Endothelial cell of umbilical vein (primary cell): ENCODE data around the gene ZP4. TPM values are rescaled to one million over a fixed set of nuclear protein-coding genes. Genes with fewer than 3 reads are reported as not detected.

Source experiments
- BruUV-seq: library from RNA; stranded (reverse); fragments of 400-500 nt; replicated peaks from 2 replicates; lab custom pipeline; 2021; lab: Mats Ljungman, UMichigan
- CTCF ChIA-PET: fragments of 300-600, 350-600 bp; sonication (Branson Sonifier 250); formaldehyde crosslinking; loops from one replicate; lab custom pipeline; 2021; ENCODE audit warnings: antibody characterized with exemption, inconsistent platforms; lab: Charles Lee
- POLR2A ChIA-PET: fragments of 300-600, 350-600 bp; sonication (Branson Sonifier 250); formaldehyde crosslinking; loops from one replicate; lab custom pipeline; 2021; ENCODE audit warnings: antibody characterized with exemption, inconsistent platforms; lab: Charles Lee
- DNase-seq: peaks from one replicate; pipeline ENCODE4 v3.0.0-alpha.2; 2011; ENCODE audit warnings: low read depth, low spot score
- FAIRE-seq: peaks from 2 replicates; lab custom pipeline; 2011; peaks lifted over from hg19 to GRCh38; lab: Jason Lieb, UNC
- H2AFZ ChIP-seq: 2 replicates; pipeline ENCODE4 v1.6.0; 2012; ENCODE audit warnings: low read depth, low read length, control low read depth, inconsistent platforms
- H3K27ac ChIP-seq: 2 replicates; pipeline ENCODE4 v1.5.1; 2011; ENCODE audit warnings: low read depth, mild to moderate bottlenecking, control low read depth, low read length, moderate library complexity; ENCODE audit not compliant: insufficient read depth
- H3K27me3 ChIP-seq, 2 experiments: 2 replicates each; pipeline versions ENCODE4 v1.6.0 to v1.6.1; 2011; ENCODE audit warnings: low read length in 2 of 2, mixed read lengths in 1 of 2; ENCODE audit not compliant: control insufficient read depth in 2 of 2, insufficient read depth in 2 of 2
- H3K36me3 ChIP-seq, 2 experiments: 2 replicates in 1 of 2; 3 replicates in 1 of 2; pipeline ENCODE4 v1.5.1; 2011; ENCODE audit warnings: low read length in 2 of 2, mild to moderate bottlenecking in 1 of 2, moderate library complexity in 1 of 2; ENCODE audit not compliant: control insufficient read depth in 2 of 2, insufficient read depth in 2 of 2; ENCODE audit errors: extremely low read depth in 1 of 2
- H3K4me1 ChIP-seq: 3 replicates; pipeline ENCODE4 v1.5.1; 2011; ENCODE audit warnings: mild to moderate bottlenecking, low read length; ENCODE audit not compliant: control insufficient read depth, insufficient read depth; ENCODE audit errors: extremely low read depth
- H3K4me2 ChIP-seq: 2 replicates; pipeline ENCODE4 v1.6.1; 2011; ENCODE audit warnings: low read length, control low read depth, mixed read lengths; ENCODE audit not compliant: insufficient read depth
- H3K4me3 ChIP-seq, 3 experiments: fragments of 200-600 bp in 1 of 3; sonication (generic), shearing (Covaris generic) in 1 of 3; replicated peaks in 1 of 3; 2 replicates each; pipeline ENCODE4 v1.5.1; 2011 to 2016; ENCODE audit warnings: control low read depth in 3 of 3, low read length in 3 of 3, mild to moderate bottlenecking in 2 of 3, inconsistent platforms in 1 of 3, low read depth in 1 of 3, moderate library complexity in 1 of 3; ENCODE audit not compliant: insufficient read depth in 1 of 3
- H3K79me2 ChIP-seq: 2 replicates; pipeline ENCODE4 v1.6.0; 2012; ENCODE audit warnings: low read length, inconsistent platforms; ENCODE audit not compliant: control insufficient read depth, insufficient read depth
- H3K9ac ChIP-seq: replicated peaks from 2 replicates; pipeline ENCODE3; 2011; ENCODE audit warnings: low read length, control low read depth; ENCODE audit not compliant: insufficient read depth; ENCODE audit errors: extremely low read depth
- H3K9me1 ChIP-seq: replicated peaks from 3 replicates; pipeline ENCODE4 v1.6.0; 2011; ENCODE audit warnings: mild to moderate bottlenecking, low read length; ENCODE audit not compliant: control insufficient read depth, insufficient read depth; ENCODE audit errors: extremely low read depth
- H3K9me3 ChIP-seq: replicated peaks from 2 replicates; pipeline ENCODE4 v1.5.1; 2012; ENCODE audit warnings: low read length, inconsistent platforms; ENCODE audit not compliant: control insufficient read depth, insufficient read depth
- H4K20me1 ChIP-seq: replicated peaks from 2 replicates; pipeline ENCODE3; 2011; ENCODE audit warnings: mild to moderate bottlenecking, low read length; ENCODE audit not compliant: control insufficient read depth, insufficient read depth; ENCODE audit errors: extremely low read depth
- EZH2 ChIP-seq: IDR thresholded peaks from 2 replicates; pipeline ENCODE4 v1.6.1; 2012; ENCODE audit warnings: borderline replicate concordance, low read depth, mild to moderate bottlenecking, moderate library complexity, low read length, inconsistent platforms; ENCODE audit not compliant: severe bottlenecking
- FOS ChIP-seq: IDR thresholded peaks from 2 replicates; pipeline ENCODE4 v1.6.1; 2011; ENCODE audit warnings: mild to moderate bottlenecking, low read length, moderate library complexity, borderline replicate concordance; ENCODE audit not compliant: insufficient read depth
- GATA2 ChIP-seq: IDR thresholded peaks from 2 replicates; pipeline ENCODE4 v1.7.0; 2011; ENCODE audit warnings: low read depth, mild to moderate bottlenecking, moderate library complexity, mixed read lengths, low read length; ENCODE audit not compliant: insufficient read length, insufficient read depth
- JUN ChIP-seq: IDR thresholded peaks from 2 replicates; pipeline ENCODE4 v1.6.1; 2011; ENCODE audit warnings: borderline replicate concordance, low read depth; ENCODE audit not compliant: insufficient read length, insufficient read depth
- MYC ChIP-seq: IDR thresholded peaks from one replicate; pipeline ENCODE4 v1.6.1; 2011; ENCODE audit warnings: mild to moderate bottlenecking, low read depth, low read length
- POLR2A ChIP-seq: IDR thresholded peaks from 2 replicates; pipeline ENCODE4 v1.6.1; 2012; ENCODE audit warnings: low read depth, mild to moderate bottlenecking, control low read depth, low read length
- dilution Hi-C: fragments of 300-500 bp; cut with MboI; formaldehyde crosslinking; loops from one replicate; pipeline ENCODE4 v1.15.0; 2019; ENCODE audit warnings: low sequenced_read_pairs; ENCODE audit not compliant: extremely low pct_ligation_motif_present
- intact Hi-C: fragments of 100-400 bp; cut with micrococcal nuclease; formaldehyde crosslinking; loops from one replicate; pipeline ENCODE4 v1.10.0; 2022
- polyA plus RNA-seq, 4 experiments: library from polyadenylated mRNA; depleted of rRNA in 3 of 4; stranded (reverse) in 3 of 4; unstranded in 1 of 4; fragments of >200 nt; gene quantifications; 2 replicates each; pipeline versions ENCODE4 v1.2.1 to v1.2.3, GENCODE V29; 2011 to 2012; ENCODE audit warnings: missing spikeins in 1 of 4
- total RNA-seq: library from RNA; stranded (reverse); gene quantifications from 2 replicates; pipeline ENCODE4 v1.2.3, GENCODE V29; 2021
- TF ChIP-seq, protein P1 (sequence below), 2 donors: IDR thresholded peaks; 1 replicate in 1 of 2; 2 replicates in 1 of 2; pipeline ENCODE4 v1.5.1; 2011; ENCODE audit warnings: low read length in 2 of 2, mild to moderate bottlenecking in 2 of 2, moderate library complexity in 2 of 2, control low read depth in 1 of 2, inconsistent platforms in 1 of 2, low read depth in 1 of 2; ENCODE audit not compliant: insufficient read depth in 1 of 2; ENCODE audit errors: extremely low read depth in 1 of 2

ZP4 gene
- total and polyA plus RNA-seq, 2 donors (not counting 3 experiments of a cell fraction or from before 2014, with no cell fraction given) = not detected

DNA sequence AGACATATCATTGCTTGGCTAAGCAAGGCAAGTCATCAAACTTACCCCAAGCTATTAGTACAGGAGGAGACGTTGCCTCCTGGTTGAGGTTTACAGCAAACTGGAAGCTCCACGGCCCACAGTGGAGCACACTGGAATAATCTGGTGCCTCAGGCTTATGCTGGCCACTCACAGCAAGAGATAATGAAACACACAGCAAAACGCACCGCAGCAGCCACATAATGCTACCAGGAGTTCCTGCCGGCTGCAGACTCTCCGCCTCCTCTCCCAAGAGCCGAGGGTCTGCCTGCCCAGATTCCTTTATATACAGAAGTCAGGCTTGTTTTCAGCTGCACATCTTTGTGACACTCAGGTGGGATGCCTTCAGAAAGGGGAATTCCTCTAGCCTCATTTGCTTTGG, 306 bp downstream of the ZP4 start:
- Histone ChIP-seq H3K9me1 (no peaks in the 10 kb centered on the region), H4K20me1 (no peaks in the 10 kb centered on the region), H3K27me3 (no peaks in the 10 kb centered on the region), H3K79me2 (no peaks in the 10 kb centered on the region), H3K9me3 (peaks cover 8% of the 10 kb centered on the region), H3K36me3 (no peaks in the 10 kb centered on the region), H3K4me3 (no peak overlapping the region), H3K9ac (no peak overlapping the region), H2AFZ (no peak overlapping the region), H3K4me2 (no peak overlapping the region), H3K4me1 (no peaks in the 10 kb centered on the region), H3K27ac (no peak overlapping the region)
- no TSS peak for BruUV-seq
- intact Hi-C loops = no loop called here
- dilution Hi-C loops = no loop called here
- ChIA-PET CTCF (no interaction called here), POLR2A (no interaction called here)
- no peak for FAIRE-seq
- no peak for DNase-seq
- TF ChIP-seq GATA2 = no peak
- TF ChIP-seq MYC = no peak
- no peak for TF ChIP-seq EZH2
- TF ChIP-seq FOS = no peak
- no peak for TF ChIP-seq JUN
- no peak for TF ChIP-seq POLR2A
- TF ChIP-seq, protein P1, sequence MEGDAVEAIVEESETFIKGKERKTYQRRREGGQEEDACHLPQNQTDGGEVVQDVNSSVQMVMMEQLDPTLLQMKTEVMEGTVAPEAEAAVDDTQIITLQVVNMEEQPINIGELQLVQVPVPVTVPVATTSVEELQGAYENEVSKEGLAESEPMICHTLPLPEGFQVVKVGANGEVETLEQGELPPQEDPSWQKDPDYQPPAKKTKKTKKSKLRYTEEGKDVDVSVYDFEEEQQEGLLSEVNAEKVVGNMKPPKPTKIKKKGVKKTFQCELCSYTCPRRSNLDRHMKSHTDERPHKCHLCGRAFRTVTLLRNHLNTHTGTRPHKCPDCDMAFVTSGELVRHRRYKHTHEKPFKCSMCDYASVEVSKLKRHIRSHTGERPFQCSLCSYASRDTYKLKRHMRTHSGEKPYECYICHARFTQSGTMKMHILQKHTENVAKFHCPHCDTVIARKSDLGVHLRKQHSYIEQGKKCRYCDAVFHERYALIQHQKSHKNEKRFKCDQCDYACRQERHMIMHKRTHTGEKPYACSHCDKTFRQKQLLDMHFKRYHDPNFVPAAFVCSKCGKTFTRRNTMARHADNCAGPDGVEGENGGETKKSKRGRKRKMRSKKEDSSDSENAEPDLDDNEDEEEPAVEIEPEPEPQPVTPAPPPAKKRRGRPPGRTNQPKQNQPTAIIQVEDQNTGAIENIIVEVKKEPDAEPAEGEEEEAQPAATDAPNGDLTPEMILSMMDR (IDR thresholded peaks at IDR 0.05; ENCODE audit: extremely low read depth in 1 of 2, insufficient read depth in 1 of 2, low read depth in 1 of 2, low read length in 2 of 2) = no peak
